SK-N-SH (cell line): Measurements from ENCODE around the gene IL17B.

ENCODE experiments used
- CHD2 ChIP-seq: fragments of 150-350 bp; IDR thresholded peaks from 2 replicates; pipeline ENCODE4 v1.6.1; 2018; ENCODE audit warnings: low read length; ENCODE audit not compliant: partially characterized antibody
- CTCF ChIP-seq: fragments of 200-600 bp; sonication (generic); IDR thresholded peaks from 2 replicates; pipeline ENCODE4 v1.6.1; 2017; ENCODE audit warnings: antibody characterized with exemption, mild to moderate bottlenecking, moderate library complexity
- EP300 ChIP-seq, 2 experiments: IDR thresholded peaks; 2 replicates each; pipeline versions ENCODE4 v1.4.0 to v1.6.1; 2012; ENCODE audit warnings: borderline replicate concordance in 1 of 2, low read depth in 1 of 2, low read length in 1 of 2
- POLR2AphosphoS5 ChIP-seq: IDR thresholded peaks from 2 replicates; pipeline ENCODE4 v1.6.1; 2012; ENCODE audit warnings: low read depth, low read length
- SMC3 ChIP-seq: IDR thresholded peaks from 2 replicates; pipeline ENCODE4 v1.6.1; 2012; ENCODE audit warnings: low read depth, low read length, improper control_type of control experiment
- YY1 ChIP-seq: IDR thresholded peaks from 2 replicates; pipeline ENCODE4 v1.4.0; 2012; ENCODE audit warnings: low read depth, mild to moderate bottlenecking
- TF ChIP-seq, protein P1 (sequence below): IDR thresholded peaks from 2 replicates; pipeline ENCODE4 v1.6.1; 2012; ENCODE audit warnings: mild to moderate bottlenecking, low read depth, low read length, moderate library complexity

GRCh38 chr5:149405550-149406202 is 26.6 kb upstream of the IL17B start:
- TF ChIP-seq CTCF (no peak), SMC3 (no peak), POLR2AphosphoS5 (no peak), EP300 (IDR thresholded peaks at IDR 0.05; ENCODE audit: borderline replicate concordance in 1 of 2, low read depth in 1 of 2, low read length in 1 of 2) (no peak), CHD2 (no peak), YY1 (no peak)
- TF ChIP-seq, protein P1, sequence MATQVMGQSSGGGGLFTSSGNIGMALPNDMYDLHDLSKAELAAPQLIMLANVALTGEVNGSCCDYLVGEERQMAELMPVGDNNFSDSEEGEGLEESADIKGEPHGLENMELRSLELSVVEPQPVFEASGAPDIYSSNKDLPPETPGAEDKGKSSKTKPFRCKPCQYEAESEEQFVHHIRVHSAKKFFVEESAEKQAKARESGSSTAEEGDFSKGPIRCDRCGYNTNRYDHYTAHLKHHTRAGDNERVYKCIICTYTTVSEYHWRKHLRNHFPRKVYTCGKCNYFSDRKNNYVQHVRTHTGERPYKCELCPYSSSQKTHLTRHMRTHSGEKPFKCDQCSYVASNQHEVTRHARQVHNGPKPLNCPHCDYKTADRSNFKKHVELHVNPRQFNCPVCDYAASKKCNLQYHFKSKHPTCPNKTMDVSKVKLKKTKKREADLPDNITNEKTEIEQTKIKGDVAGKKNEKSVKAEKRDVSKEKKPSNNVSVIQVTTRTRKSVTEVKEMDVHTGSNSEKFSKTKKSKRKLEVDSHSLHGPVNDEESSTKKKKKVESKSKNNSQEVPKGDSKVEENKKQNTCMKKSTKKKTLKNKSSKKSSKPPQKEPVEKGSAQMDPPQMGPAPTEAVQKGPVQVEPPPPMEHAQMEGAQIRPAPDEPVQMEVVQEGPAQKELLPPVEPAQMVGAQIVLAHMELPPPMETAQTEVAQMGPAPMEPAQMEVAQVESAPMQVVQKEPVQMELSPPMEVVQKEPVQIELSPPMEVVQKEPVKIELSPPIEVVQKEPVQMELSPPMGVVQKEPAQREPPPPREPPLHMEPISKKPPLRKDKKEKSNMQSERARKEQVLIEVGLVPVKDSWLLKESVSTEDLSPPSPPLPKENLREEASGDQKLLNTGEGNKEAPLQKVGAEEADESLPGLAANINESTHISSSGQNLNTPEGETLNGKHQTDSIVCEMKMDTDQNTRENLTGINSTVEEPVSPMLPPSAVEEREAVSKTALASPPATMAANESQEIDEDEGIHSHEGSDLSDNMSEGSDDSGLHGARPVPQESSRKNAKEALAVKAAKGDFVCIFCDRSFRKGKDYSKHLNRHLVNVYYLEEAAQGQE: no peak
